GM23248 (cell line): Measurements from ENCODE around the gene RBM23. TPM values are rescaled to one million over a fixed set of nuclear protein-coding genes. Genes with fewer than 3 reads are reported as not detected.

Source experiments
- DNase-seq: peaks from one replicate; pipeline ENCODE4 v3.0.0-alpha.2; 2015
- H2AFZ ChIP-seq: fragments of 200-600 bp; sonication (generic); 2 replicates; pipeline ENCODE4 v1.6.1; 2016; ENCODE audit warnings: antibody characterized with exemption
- H3F3A ChIP-seq: fragments of 200-600 bp; sonication (generic); 2 replicates; pipeline ENCODE4 v1.6.1; 2016; ENCODE audit warnings: mild to moderate bottlenecking, antibody characterized with exemption, mixed run types; ENCODE audit not compliant: insufficient read depth
- H3K27ac ChIP-seq: fragments of 200-600 bp; sonication (generic); 2 replicates; pipeline ENCODE4 v1.5.1; 2016; ENCODE audit warnings: mild to moderate bottlenecking
- H3K27me3 ChIP-seq: fragments of 200-600 bp; sonication (generic); replicated peaks from 2 replicates; pipeline ENCODE4 v1.6.1; 2016; ENCODE audit warnings: mild to moderate bottlenecking; ENCODE audit not compliant: insufficient read depth
- H3K36me3 ChIP-seq: fragments of 200-600 bp; sonication (generic); 2 replicates; pipeline ENCODE4 v1.6.1; 2016; ENCODE audit warnings: low read depth, mild to moderate bottlenecking
- H3K4me1 ChIP-seq: fragments of 200-600 bp; sonication (generic); 2 replicates; pipeline ENCODE4 v1.6.1; 2016; ENCODE audit warnings: mild to moderate bottlenecking; ENCODE audit not compliant: insufficient read depth
- H3K4me2 ChIP-seq: fragments of 200-600 bp; sonication (generic); one replicate; pipeline ENCODE4 v1.6.1; 2016; ENCODE audit warnings: mild to moderate bottlenecking; ENCODE audit not compliant: unreplicated experiment
- H3K4me3 ChIP-seq: fragments of 200-600 bp; sonication (generic); 2 replicates; pipeline ENCODE4 v1.5.1; 2016; ENCODE audit warnings: mild to moderate bottlenecking
- H3K79me2 ChIP-seq: fragments of 200-600 bp; sonication (generic); 2 replicates; pipeline ENCODE4 v1.6.1; 2016; ENCODE audit warnings: mild to moderate bottlenecking; ENCODE audit not compliant: insufficient read depth
- H3K9ac ChIP-seq: fragments of 200-600 bp; sonication (generic); 2 replicates; pipeline ENCODE4 v1.6.1; 2016; ENCODE audit warnings: mild to moderate bottlenecking
- H3K9me2 ChIP-seq: fragments of 200-600 bp; sonication (generic); 2 replicates; pipeline ENCODE4 v1.6.1; 2016; ENCODE audit warnings: mixed run types, mild to moderate bottlenecking, moderate library complexity; ENCODE audit not compliant: insufficient read depth
- H3K9me3 ChIP-seq: fragments of 200-600 bp; sonication (generic); one replicate; pipeline ENCODE4 v1.6.1; 2017; ENCODE audit warnings: low read depth
- H4K20me1 ChIP-seq: fragments of 200-600 bp; sonication (generic); 2 replicates; pipeline ENCODE4 v1.6.0; 2016; ENCODE audit not compliant: insufficient read depth
- EZH2 ChIP-seq: fragments of 200-600 bp; sonication (generic); IDR thresholded peaks from 2 replicates; pipeline ENCODE4 v1.6.1; 2018; ENCODE audit warnings: antibody characterized with exemption, mild to moderate bottlenecking; ENCODE audit not compliant: insufficient read depth, poor library complexity, severe bottlenecking
- EZH2phosphoT487 ChIP-seq: fragments of 200-600 bp; sonication (generic); IDR thresholded peaks from 2 replicates; pipeline ENCODE4 v1.6.1; 2018; ENCODE audit warnings: antibody characterized with exemption, moderate library complexity, mild to moderate bottlenecking, low read depth; ENCODE audit not compliant: insufficient read depth
- WGBS, 2 experiments: methylation state at CpG; one replicate each; pipeline ENCODE4 v1.1.6; 2015 to 2017; ENCODE audit warnings: low lambda C conversion rate in 2 of 2, low coverage in 1 of 2; ENCODE audit errors: missing lambda C conversion rate in 2 of 2; 5-methylcytosine and 5-hydroxymethylcytosine counted together
- in situ Hi-C: fragments of 300-500 bp; cut with MboI; formaldehyde crosslinking; loops from 2 replicates; pipeline ENCODE4 v1.15.0; 2020
- polyA plus RNA-seq: library from polyadenylated mRNA; unstranded; fragments of >200 nt; fragmentation: Nextera tagmentation; extraction: Ambion mirVana; gene quantifications from 2 replicates; pipeline ENCODE4 v1.2.1, GENCODE V29; 2016
- small RNA-seq: library from RNA; depleted of rRNA; stranded (forward); fragments of <200 nt; gene quantifications from one replicate; pipeline ENCODE3, GENCODE V24; 2014; ENCODE audit warnings: low read depth, low replicate concordance
- total RNA-seq: library from RNA; depleted of rRNA; stranded (reverse); fragments of >200 nt; shearing (Covaris generic); gene quantifications from 2 replicates; pipeline ENCODE4 v1.2.3, GENCODE V29; 2014; rRNA removed

RBM23 gene
- total and polyA plus RNA-seq, 2 experiments from 2014 or later: 33.8 to 57.2 TPM

GRCh38 chr14:22845103-22845394 is 73.9 kb downstream of the RBM23 start:
- Histone ChIP-seq H3K4me2 (no peak overlapping the region), H3K27me3 (no peaks in the 10 kb centered on the region), H3K79me2 (peaks cover 64% of the 10 kb centered on the region), H3K9me2 (no peaks in the 10 kb centered on the region), H3K27ac (peak overlapping the region; percentile 94), H3K9ac (no peak overlapping the region), H3K4me3 (no peak overlapping the region), H3K4me1 (peaks cover 70% of the 10 kb centered on the region), H3F3A (peaks cover 87% of the 10 kb centered on the region), H3K36me3 (peaks cover 54% of the 10 kb centered on the region), H4K20me1 (no peaks in the 10 kb centered on the region), H2AFZ (no peak overlapping the region), H3K9me3 (no peaks in the 10 kb centered on the region)
- in situ Hi-C loops: no loop called here
- no peak for TF ChIP-seq EZH2phosphoT487
- TF ChIP-seq EZH2: no peak
- DNase-seq: no peak
- 65% methylated on average over 9 of the region's 9 CpGs for WGBS, 2 experiments

- H3K27me3 ChIP-seq: no peaks in the 10 kb centered on the region
- H3K4me1 ChIP-seq: peaks cover 70% of the 10 kb centered on the region
- no peaks in the 10 kb centered on the region for H4K20me1 ChIP-seq
- no peak overlapping the region for H3K4me3 ChIP-seq
- no peak overlapping the region for H2AFZ ChIP-seq
- H3K79me2 ChIP-seq: peaks cover 69% of the 10 kb centered on the region
- TF ChIP-seq EZH2 (no peak), EZH2phosphoT487 (no peak)
- WGBS, 2 experiments: 71 to 77% methylated on average over 19 to 22 of the region's 22 CpGs
- H3K9me3 ChIP-seq: no peaks in the 10 kb centered on the region
- in situ Hi-C loops: no loop called here
- H3K9me2 ChIP-seq: no peaks in the 10 kb centered on the region
- H3F3A ChIP-seq: peaks cover 85% of the 10 kb centered on the region
- 0 out of 2 replicates have a peak overlapping the region, but pooled peaks have one; percentile 25 for H3K9ac ChIP-seq
- no peak for DNase-seq
- H3K36me3 ChIP-seq: peaks cover 54% of the 10 kb centered on the region
- H3K27ac ChIP-seq: peak overlapping the region; percentile 94
- H3K4me2 ChIP-seq: no peak overlapping the region
Measured at GRCh38 chr14:22844221-22845102, 74.5 kb downstream of the RBM23 start.

Small RNA genes lying within 50 kb of the gene (small RNA-seq; reads per million reads assigned to genes)
- not detected for gene RF00019

Other genes starting within 250 kb of the RBM23 start
- 59.1 and 78.6 TPM in 2 replicates for gene OXA1L, start 152.5 kb downstream of the RBM23 start, total RNA-seq
- gene OXA1L, start 152.5 kb downstream of the RBM23 start, polyA plus RNA-seq: 48.1 and 48.8 TPM in 2 replicates
- gene SLC7A7, start 103.7 kb downstream of the RBM23 start, total RNA-seq: 0.65 and 0.89 TPM in 2 replicates
- 0.63 and 1.7 TPM in 2 replicates for gene SLC7A7, start 103.7 kb downstream of the RBM23 start, polyA plus RNA-seq
- gene MRPL52, start 89.3 kb downstream of the RBM23 start, total RNA-seq: 44.3 and 96.6 TPM in 2 replicates
- gene MRPL52, start 89.3 kb downstream of the RBM23 start, polyA plus RNA-seq: 208 and 230 TPM in 2 replicates
- 450 and 475 TPM in 2 replicates for gene MMP14, start 82.6 kb downstream of the RBM23 start, total RNA-seq
- gene MMP14, start 82.6 kb downstream of the RBM23 start, polyA plus RNA-seq: 50.1 and 50.8 TPM in 2 replicates
- 202 and 253 TPM in 2 replicates for gene LRP10, start 47.4 kb downstream of the RBM23 start, total RNA-seq
- 159 and 161 TPM in 2 replicates for gene LRP10, start 47.4 kb downstream of the RBM23 start, polyA plus RNA-seq
- 0.22 TPM in 1 of 2 replicates, not detected in the other for gene REM2, start 35.9 kb downstream of the RBM23 start, total RNA-seq
- 0.29 TPM in 1 of 2 replicates, not detected in the other for gene REM2, start 35.9 kb downstream of the RBM23 start, polyA plus RNA-seq
- 42.2 and 61.0 TPM in 2 replicates for gene PRMT5, start 10.2 kb upstream of the RBM23 start, total RNA-seq
- 80.1 and 84.1 TPM in 2 replicates for gene PRMT5, start 10.2 kb upstream of the RBM23 start, polyA plus RNA-seq
- 29.0 and 35.0 TPM in 2 replicates for gene HAUS4, start 37.9 kb upstream of the RBM23 start, total RNA-seq
- gene HAUS4, start 37.9 kb upstream of the RBM23 start, polyA plus RNA-seq: 14.1 and 14.5 TPM in 2 replicates
- 62.7 and 70.7 TPM in 2 replicates for gene AJUBA, start 63.4 kb upstream of the RBM23 start, total RNA-seq
- 17.8 and 19.3 TPM in 2 replicates for gene AJUBA, start 63.4 kb upstream of the RBM23 start, polyA plus RNA-seq
- 7.1 and 11.4 TPM in 2 replicates for gene C14orf93, start 91.0 kb upstream of the RBM23 start, total RNA-seq
- gene C14orf93, start 91.0 kb upstream of the RBM23 start, polyA plus RNA-seq: 2.2 and 3.4 TPM in 2 replicates
- 217 and 263 TPM in 2 replicates for gene PSMB5, start 115.8 kb upstream of the RBM23 start, total RNA-seq
- gene PSMB5, start 115.8 kb upstream of the RBM23 start, polyA plus RNA-seq: 274 and 277 TPM in 2 replicates
- gene PSMB11, start 123.1 kb upstream of the RBM23 start, total RNA-seq: not detected in 2 replicates
- gene PSMB11, start 123.1 kb upstream of the RBM23 start, polyA plus RNA-seq: not detected in 2 replicates
- gene CDH24, start 138.4 kb upstream of the RBM23 start, total RNA-seq: 3.8 and 5.6 TPM in 2 replicates
- gene CDH24, start 138.4 kb upstream of the RBM23 start, polyA plus RNA-seq: 1.0 and 1.5 TPM in 2 replicates
- gene ACIN1, start 176.0 kb upstream of the RBM23 start, total RNA-seq: 61.0 and 63.7 TPM in 2 replicates
- 28.8 and 35.5 TPM in 2 replicates for gene ACIN1, start 176.0 kb upstream of the RBM23 start, polyA plus RNA-seq
- 48.7 and 55.5 TPM in 2 replicates for gene C14orf119, start 176.4 kb upstream of the RBM23 start, total RNA-seq
- gene C14orf119, start 176.4 kb upstream of the RBM23 start, polyA plus RNA-seq: 157 and 166 TPM in 2 replicates
- not detected in 2 replicates for gene CIROP, start 185.8 kb upstream of the RBM23 start, total RNA-seq
- 0.09 TPM in 1 of 2 replicates, not detected in the other for gene CIROP, start 185.8 kb upstream of the RBM23 start, polyA plus RNA-seq
- gene CEBPE, start 200.1 kb upstream of the RBM23 start, total RNA-seq: not detected in 2 replicates
- not detected in 2 replicates for gene CEBPE, start 200.1 kb upstream of the RBM23 start, polyA plus RNA-seq